Astrocyte (in vitro differentiated cells and primary cell): ENCODE results near the gene RASGEF1C.

ENCODE experiments used
- CTCF ChIP-seq: IDR thresholded peaks from 2 replicates; pipeline ENCODE4 v1.5.1; 2011; ENCODE audit warnings: low read depth, mild to moderate bottlenecking, inconsistent platforms, low read length, moderate library complexity; ENCODE audit not compliant: insufficient read depth
- EZH2 ChIP-seq: IDR thresholded peaks from 2 replicates; pipeline ENCODE4 v1.6.1; 2012; ENCODE audit warnings: mild to moderate bottlenecking, low read length, inconsistent platforms; ENCODE audit not compliant: insufficient read depth

DNA sequence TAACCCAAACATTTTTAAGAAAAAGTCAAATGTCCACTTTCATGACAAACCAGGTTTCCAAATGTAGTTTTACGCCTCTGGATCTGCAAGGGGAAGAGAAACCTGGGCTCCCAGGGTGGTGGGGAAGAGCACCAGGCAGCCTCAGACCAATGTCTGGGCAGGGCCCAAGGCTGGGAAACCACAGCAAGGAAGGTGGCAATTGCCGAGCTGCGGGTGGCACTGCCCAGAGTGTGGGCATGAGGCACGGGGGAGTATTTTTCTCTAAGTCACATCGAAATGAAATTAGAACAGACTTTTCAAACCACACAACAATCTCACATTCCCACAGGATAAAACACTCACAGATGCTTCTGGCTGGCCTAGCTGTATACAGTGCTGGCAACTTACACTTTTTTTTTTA is 32.6 kb upstream of the RASGEF1C start:
- TF ChIP-seq CTCF (no peak), EZH2 (no peak)
